T-helper 2 cell treated with Interferon-gamma antibody and Interleukin-4, amounts not matched to agents 5 μg/mL and 100 μg/mL, for 36 hours (primary cell): ENCODE data around the gene BCR.
A peak's percentile ranks its signal among the peaks of the same experiment; 100 is the strongest.

Experiments
- DNase-seq: peaks from one replicate; pipeline ENCODE4 v3.0.0; 2021; ENCODE audit warnings: low spot score
- H3K27ac Mint-ChIP-seq: one replicate; pipeline ENCODE4 v1.8.0; 2021; ENCODE audit warnings: mild to moderate bottlenecking, mixed read lengths
- H3K27me3 Mint-ChIP-seq: one replicate; pipeline ENCODE4 v1.8.0; 2021; ENCODE audit warnings: low read depth, mixed read lengths
- H3K36me3 Mint-ChIP-seq: one replicate; pipeline ENCODE4 v1.8.0; 2021; ENCODE audit warnings: low read depth, mixed read lengths
- H3K4me1 Mint-ChIP-seq: one replicate; pipeline ENCODE4 v1.8.0; 2021; ENCODE audit warnings: low read depth, mixed read lengths
- H3K4me3 Mint-ChIP-seq: one replicate; pipeline ENCODE4 v1.8.0; 2022; ENCODE audit warnings: mild to moderate bottlenecking, moderate library complexity, mixed read lengths
- H3K9me3 Mint-ChIP-seq: one replicate; pipeline ENCODE4 v1.8.0; 2021; ENCODE audit warnings: mixed read lengths

Gene BCR

GRCh38 chr22:23216461-23217170 is 36.3 kb downstream of the BCR start:
- Mint-ChIP-seq H3K4me3 (peak overlapping the region; percentile 73), H3K27me3 (no peaks in the 10 kb centered on the region), H3K9me3 (no peaks in the 10 kb centered on the region), H3K4me1 (peaks cover 70% of the 10 kb centered on the region), H3K36me3 (peaks cover 4% of the 10 kb centered on the region), H3K27ac (peak overlapping the region; percentile 87)
- peak; percentile 79 for DNase-seq

DNA sequence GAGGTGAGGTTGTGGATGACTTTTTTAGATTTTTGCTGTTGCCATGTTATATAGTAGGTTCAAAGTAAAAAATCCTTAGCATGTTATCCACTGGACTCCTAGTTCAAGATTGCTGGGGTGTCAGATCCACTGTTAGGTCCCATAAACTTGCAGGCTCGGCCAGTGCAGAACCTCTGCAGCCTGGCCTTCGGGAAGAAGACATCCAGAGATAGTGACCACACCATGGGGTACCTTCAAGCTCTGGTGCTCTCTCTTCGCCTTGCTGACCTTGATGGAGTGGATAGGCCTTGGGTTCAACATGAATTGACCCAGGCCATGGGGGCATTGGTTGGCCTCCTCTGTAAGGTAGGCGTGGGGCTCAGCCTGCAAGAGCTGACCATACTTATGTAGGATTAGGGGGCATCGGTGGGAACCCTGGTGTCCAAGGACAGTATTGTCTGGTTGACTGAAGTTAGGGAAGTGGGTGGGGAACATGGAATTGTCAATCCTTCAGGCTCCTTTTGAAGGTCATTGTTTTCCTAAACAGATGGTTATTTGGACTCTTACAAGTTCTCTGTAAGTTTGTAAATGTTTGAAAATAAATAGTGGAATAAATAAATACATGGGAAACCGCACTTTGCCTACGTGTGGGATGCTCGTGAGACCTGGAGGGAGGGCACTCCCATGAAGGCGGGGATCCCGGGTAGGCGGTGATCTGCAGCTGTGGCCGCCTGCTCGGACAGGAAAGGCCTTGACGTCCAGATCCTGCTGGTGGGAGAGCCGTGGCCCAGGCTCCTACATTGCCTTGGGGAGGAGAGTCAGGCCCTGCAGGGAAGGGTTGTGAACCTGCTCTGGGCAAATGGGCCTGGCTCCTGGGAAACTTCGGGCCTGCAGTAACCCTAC is 37.1 kb downstream of the BCR start:
- Mint-ChIP-seq H3K36me3 (peaks cover 2% of the 10 kb centered on the region), H3K27ac (peak overlapping the region; percentile 87), H3K9me3 (no peaks in the 10 kb centered on the region), H3K4me3 (peak overlapping the region; percentile 73), H3K27me3 (no peaks in the 10 kb centered on the region), H3K4me1 (peaks cover 75% of the 10 kb centered on the region)
- DNase-seq, result no peak

- H3K27ac Mint-ChIP-seq, result peak overlapping the region; percentile 56
These were observed 38.0 kb downstream of the BCR start for GRCh38 chr22:23218053-23218866.

DNA sequence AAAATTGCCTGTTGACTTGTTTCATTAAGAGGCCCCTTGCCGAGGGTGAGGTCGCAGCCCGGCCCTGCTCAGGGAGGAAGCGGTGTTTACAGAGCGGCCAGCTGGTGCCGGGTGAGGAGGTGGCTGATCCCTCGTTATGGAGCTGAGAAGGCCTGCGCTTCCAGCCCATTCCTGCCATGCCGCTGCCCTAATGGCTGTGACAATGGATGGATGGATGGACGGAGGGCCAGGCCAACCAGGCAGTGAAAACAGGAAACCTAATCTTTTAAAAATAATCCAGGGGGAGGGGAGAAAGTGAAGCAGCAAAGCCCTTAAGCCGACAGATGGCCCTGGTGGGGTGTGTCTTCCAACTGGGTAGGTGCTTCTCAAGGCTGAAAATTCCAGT is 38.5 kb downstream of the BCR start:
- Mint-ChIP-seq H3K9me3 (no peaks in the 10 kb centered on the region), H3K4me3 (peak overlapping the region; percentile 71), H3K36me3 (peaks cover 2% of the 10 kb centered on the region), H3K27me3 (no peaks in the 10 kb centered on the region), H3K4me1 (peaks cover 82% of the 10 kb centered on the region), H3K27ac (peak overlapping the region; percentile 91)
- no peak for DNase-seq

More at GRCh38 chr22:23218053-23218866, 38.0 kb downstream of the BCR start:
- Mint-ChIP-seq H3K27me3 (no peaks in the 10 kb centered on the region), H3K4me1 (peaks cover 83% of the 10 kb centered on the region), H3K36me3 (peaks cover 2% of the 10 kb centered on the region), H3K9me3 (no peaks in the 10 kb centered on the region), H3K4me3 (peak overlapping the region; percentile 71)
- no peak for DNase-seq

DNA sequence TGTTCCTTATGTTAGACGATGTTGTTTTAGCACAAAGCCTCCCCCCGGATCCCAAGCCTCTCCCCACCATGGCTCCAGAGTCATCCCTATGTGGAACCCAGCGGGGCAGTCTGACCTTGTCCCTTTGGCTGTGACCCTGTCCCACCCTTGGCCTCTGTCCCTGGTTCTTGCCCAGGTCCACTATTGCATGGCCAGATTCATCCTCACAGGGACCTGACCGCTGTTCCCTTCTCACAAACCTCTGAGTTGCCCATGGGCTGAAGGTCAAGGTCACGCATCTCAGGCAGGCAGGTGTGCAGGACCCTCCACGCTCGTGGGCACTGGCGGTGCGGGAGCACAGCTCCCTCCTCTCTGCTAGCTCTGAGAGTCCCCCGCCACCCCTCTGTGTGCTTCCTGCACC is 39.0 kb downstream of the BCR start:
- Mint-ChIP-seq H3K36me3 (peaks cover 2% of the 10 kb centered on the region), H3K4me3 (peak overlapping the region; percentile 71), H3K9me3 (no peaks in the 10 kb centered on the region), H3K27me3 (no peaks in the 10 kb centered on the region), H3K4me1 (peaks cover 81% of the 10 kb centered on the region), H3K27ac (peak overlapping the region; percentile 91)
- DNase-seq, result no peak

- Mint-ChIP-seq H3K27me3 (no peaks in the 10 kb centered on the region), H3K27ac (peak overlapping the region; percentile 91), H3K4me1 (peaks cover 80% of the 10 kb centered on the region), H3K4me3 (peak overlapping the region; percentile 71), H3K36me3 (peaks cover under 1% of the 10 kb centered on the region), H3K9me3 (no peaks in the 10 kb centered on the region)
- peak; percentile 74 for DNase-seq
These were observed 39.6 kb downstream of the BCR start for GRCh38 chr22:23219822-23220484.

GRCh38 chr22:23220485-23221350 is 40.4 kb downstream of the BCR start:
- no peaks in the 10 kb centered on the region for H3K9me3 Mint-ChIP-seq
- peak overlapping the region; percentile 91 for H3K27ac Mint-ChIP-seq
- no peaks in the 10 kb centered on the region for H3K36me3 Mint-ChIP-seq
- H3K4me3 Mint-ChIP-seq, result peak overlapping the region; percentile 71
- DNase-seq, result peak; percentile 12
- H3K4me1 Mint-ChIP-seq, result peaks cover 80% of the 10 kb centered on the region
- no peaks in the 10 kb centered on the region for H3K27me3 Mint-ChIP-seq

DNA sequence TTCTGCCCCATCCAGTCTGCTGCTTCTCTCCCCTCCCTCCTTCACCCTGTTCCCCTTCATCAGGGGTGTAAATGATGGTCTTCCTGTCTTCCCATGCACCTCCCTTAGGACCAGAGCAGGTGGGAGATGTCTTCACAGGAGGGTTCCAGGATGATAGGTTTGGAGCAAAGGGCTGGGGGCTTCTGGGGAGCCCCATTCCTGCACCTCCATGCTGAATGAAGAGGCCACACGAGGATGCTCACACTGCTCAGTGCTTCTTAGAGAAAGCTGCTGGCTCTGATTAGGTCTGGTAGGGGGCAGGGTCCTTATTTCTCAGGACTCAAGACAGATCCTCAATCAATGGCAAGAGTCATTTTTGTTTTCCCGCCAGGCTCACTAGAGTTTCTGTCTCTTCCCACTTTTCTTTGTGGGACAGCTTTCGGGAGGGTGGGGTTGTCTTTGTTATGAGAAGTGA is 41.1 kb downstream of the BCR start:
- no peak for DNase-seq
- H3K4me1 Mint-ChIP-seq, result peaks cover 78% of the 10 kb centered on the region
- H3K4me3 Mint-ChIP-seq, result peak overlapping the region; percentile 71
- no peaks in the 10 kb centered on the region for H3K27me3 Mint-ChIP-seq
- H3K36me3 Mint-ChIP-seq, result peaks cover 2% of the 10 kb centered on the region
- no peak overlapping the region for H3K27ac Mint-ChIP-seq
- no peaks in the 10 kb centered on the region for H3K9me3 Mint-ChIP-seq

DNA sequence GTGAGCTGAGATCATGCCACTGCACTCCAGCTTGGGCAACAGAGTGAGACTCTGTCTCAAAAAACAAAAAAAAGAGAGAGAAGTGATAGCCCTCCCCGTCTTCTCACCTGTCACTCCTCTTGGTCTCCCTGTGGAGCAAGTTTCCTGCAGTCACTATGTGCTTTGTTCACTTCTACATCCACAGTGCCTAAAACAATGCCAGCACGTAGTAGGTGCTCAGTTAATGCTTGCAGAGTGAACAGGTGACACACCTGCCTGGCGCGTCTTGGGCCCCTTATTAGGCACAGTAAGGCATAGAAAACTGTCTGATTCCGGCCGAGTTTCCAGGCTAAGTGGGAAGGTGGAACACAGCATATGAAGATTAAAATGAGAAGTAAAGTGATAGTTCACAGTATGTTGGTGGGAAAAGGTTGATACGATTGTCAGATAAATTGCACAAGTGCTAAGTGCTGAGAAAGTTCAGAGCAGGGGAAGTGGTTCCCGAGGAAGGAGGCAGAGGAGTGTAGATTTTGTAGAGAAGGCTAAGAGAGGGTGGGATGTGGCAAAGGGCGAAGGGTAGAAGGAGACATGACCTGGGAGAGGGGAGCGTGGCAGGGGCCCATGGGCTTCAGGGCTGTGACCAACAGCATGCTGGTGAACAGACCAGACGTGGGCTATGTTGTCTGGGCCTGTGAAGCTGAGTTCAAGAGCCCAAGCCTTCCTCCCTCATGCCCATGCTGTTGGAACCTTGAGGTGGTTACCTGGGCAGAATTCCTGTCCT is 41.9 kb downstream of the BCR start:
- peak overlapping the region; percentile 70 for H3K27ac Mint-ChIP-seq
- H3K27me3 Mint-ChIP-seq, result no peaks in the 10 kb centered on the region
- peaks cover 6% of the 10 kb centered on the region for H3K36me3 Mint-ChIP-seq
- H3K9me3 Mint-ChIP-seq, result peaks cover 2% of the 10 kb centered on the region
- peaks cover 74% of the 10 kb centered on the region for H3K4me1 Mint-ChIP-seq
- DNase-seq, result no peak
- no peak overlapping the region for H3K4me3 Mint-ChIP-seq

GRCh38 chr22:23222793-23223568 is 42.7 kb downstream of the BCR start:
- Mint-ChIP-seq H3K27ac (no peak overlapping the region), H3K9me3 (peaks cover 9% of the 10 kb centered on the region), H3K4me1 (peaks cover 72% of the 10 kb centered on the region), H3K27me3 (no peaks in the 10 kb centered on the region), H3K36me3 (peaks cover 14% of the 10 kb centered on the region), H3K4me3 (no peak overlapping the region)
- no peak for DNase-seq

GRCh38 chr22:23223569-23224317 is 43.4 kb downstream of the BCR start:
- H3K36me3 Mint-ChIP-seq, result peaks cover 20% of the 10 kb centered on the region
- H3K27me3 Mint-ChIP-seq, result no peaks in the 10 kb centered on the region
- peaks cover 17% of the 10 kb centered on the region for H3K9me3 Mint-ChIP-seq
- peaks cover 66% of the 10 kb centered on the region for H3K4me1 Mint-ChIP-seq
- no peak for DNase-seq
- H3K27ac Mint-ChIP-seq, result peak overlapping the region; percentile 74
- no peak overlapping the region for H3K4me3 Mint-ChIP-seq
